Lung (tissue), 12 donors: ENCODE results near the gene NLRP2B. TPM values are rescaled to one million over a fixed set of nuclear protein-coding genes. Genes with fewer than 3 reads are reported as not detected.

ENCODE experiments used
- ATAC-seq: fragments of 200-7000 bp; cut with Tn5 transposase; one replicate; pipeline ENCODE4 v1.9.1; 2020; ENCODE audit warnings: moderate number of reproducible peaks; ENCODE audit not compliant: insufficient read depth, low FRiP score
- DNase-seq, 3 donors: peaks; one replicate each; pipeline ENCODE4 v3.0.0-alpha.2; 2013 to 2017
- H3K27ac ChIP-seq, 2 donors: one replicate each; pipeline ENCODE4 v1.5.1; 2013; ENCODE audit warnings: mild to moderate bottlenecking in 2 of 2, moderate library complexity in 2 of 2, control low read depth in 1 of 2, inconsistent platforms in 1 of 2, low read depth in 1 of 2, low read length in 1 of 2
- H3K27me3 ChIP-seq, 3 donors: one replicate each; pipeline ENCODE4 v1.5.1; 2013; ENCODE audit warnings: low read length in 2 of 3; ENCODE audit not compliant: control insufficient read depth in 3 of 3, insufficient read depth in 3 of 3
- H3K36me3 ChIP-seq, 4 donors: one replicate each; pipeline ENCODE4 v1.5.1; 2013; ENCODE audit warnings: low read length in 4 of 4, mild to moderate bottlenecking in 1 of 4, moderate library complexity in 1 of 4; ENCODE audit not compliant: control insufficient read depth in 4 of 4, insufficient read depth in 4 of 4
- H3K4me1 ChIP-seq, 5 donors: one replicate each; pipeline ENCODE4 v1.5.1; 2013; ENCODE audit warnings: low read length in 5 of 5, mild to moderate bottlenecking in 2 of 5, moderate library complexity in 1 of 5; ENCODE audit not compliant: control insufficient read depth in 5 of 5, insufficient read depth in 5 of 5
- H3K4me3 ChIP-seq: one replicate; pipeline ENCODE4 v1.5.1; 2013; ENCODE audit warnings: mild to moderate bottlenecking, control low read depth, moderate library complexity
- H3K9ac ChIP-seq, 2 donors: one replicate each; pipeline ENCODE4 v1.5.1; 2013; ENCODE audit warnings: low read length in 2 of 2, control low read depth in 1 of 2; ENCODE audit not compliant: insufficient read depth in 1 of 2
- H3K9me3 ChIP-seq, 4 donors: one replicate each; pipeline ENCODE4 v1.5.1; 2013; ENCODE audit warnings: low read length in 3 of 4, mild to moderate bottlenecking in 1 of 4, moderate library complexity in 1 of 4; ENCODE audit not compliant: control insufficient read depth in 4 of 4, insufficient read depth in 3 of 4
- CTCF ChIP-seq: IDR thresholded peaks from 2 replicates; pipeline ENCODE4 v1.5.1; 2012; ENCODE audit warnings: mild to moderate bottlenecking; ENCODE audit errors: control extremely low read depth, extremely low read depth
- WGBS, 2 donors: extraction: QIAGEN DNeasy Blood & Tissue Kit; methylation state at CpG; one replicate each; pipeline ENCODE4 v1.1.7; 2013; 5-methylcytosine and 5-hydroxymethylcytosine counted together
- polyA plus RNA-seq, 2 donors: library from polyadenylated mRNA; stranded (reverse); fragments of 200-250 nt; gene quantifications; one replicate each; pipeline ENCODE4 v1.2.1, GENCODE V29; 2013
- total RNA-seq, 2 donors: library from RNA; depleted of rRNA in 1 of 2; stranded (reverse); fragments of >200 nt in 1 of 2; gene quantifications; one replicate each; pipeline ENCODE4 v1.2.1, GENCODE V29; 2014 to 2021
- donor health status: control.
- donor health status: control.
- donor health status: Bipolar disorder and iron deficiency.
- donor health status: healthy.
- donor health status: DM: yes; HTN: yes; CAD: no.

NLRP2B gene
- total and polyA plus RNA-seq, 4 donors: not detected

GRCh38 chrX:57667010-57667409 lies 13.1 kb downstream of the NLRP2B start:
- Histone ChIP-seq H3K27me3 (no peaks in the 10 kb centered on the region), H3K9me3 (peaks cover 0 to 2% (median 0%) of the 10 kb centered on the region in 4 donors), H3K9ac (no peak overlapping the region), H3K4me3 (no peak overlapping the region), H3K27ac (no peak overlapping the region), H3K4me1 (no peaks in the 10 kb centered on the region), H3K36me3 (no peaks in the 10 kb centered on the region)
- no peak for ATAC-seq
- TF ChIP-seq CTCF: no peak
- no peak for DNase-seq
- WGBS, 2 donors: 52 to 72% methylated on average over 1 of the region's 1 CpG

- H3K4me3 ChIP-seq: no peak overlapping the region
- H3K9me3 ChIP-seq: peaks cover 0 to 12% (median 5%) of the 10 kb centered on the region in 4 donors
- H3K27me3 ChIP-seq: peaks cover 0 to 3% (median 0%) of the 10 kb centered on the region in 3 donors
- H3K27ac ChIP-seq: no peak overlapping the region
- no peak for TF ChIP-seq CTCF
- WGBS, 2 donors: 81 to 98% methylated on average over 2 of the region's 2 CpGs
- DNase-seq (no peak), ATAC-seq (no peak)
- no peaks in the 10 kb centered on the region for H3K36me3 ChIP-seq
- no peaks in the 10 kb centered on the region for H3K4me1 ChIP-seq
- no peak overlapping the region for H3K9ac ChIP-seq
Observed at GRCh38 chrX:57655065-57655464, 25.0 kb downstream of the NLRP2B start.

- peaks cover 0 to 11% (median 3%) of the 10 kb centered on the region in 4 donors for H3K9me3 ChIP-seq
- WGBS, 2 donors: 34 to 82% methylated on average over 1 of the region's 1 CpG
Observed at GRCh38 chrX:57652705-57653104, 27.4 kb downstream of the NLRP2B start.

More at GRCh38 chrX:57652705-57653104, 27.4 kb downstream of the NLRP2B start:
- Histone ChIP-seq H3K4me1 (no peaks in the 10 kb centered on the region), H3K27me3 (peaks cover 0 to 3% (median 0%) of the 10 kb centered on the region in 3 donors), H3K4me3 (no peak overlapping the region), H3K27ac (no peak overlapping the region), H3K9ac (no peak overlapping the region), H3K36me3 (no peaks in the 10 kb centered on the region)
- no peak for TF ChIP-seq CTCF
- DNase-seq (no peak), ATAC-seq (no peak)
